ENCODE measurements around the gene GPR137B.
"Not testable (repeated sequence)": the region's sequence is repeated elsewhere in the genome, so short reads cannot be mapped to it uniquely, and the experiment has no call there.

The GPR137B gene

GRCh38 chr1:236161755-236162154, 19.4 kb downstream of the GPR137B start:
- not testable (repeated sequence) for DNase-seq

DNA sequence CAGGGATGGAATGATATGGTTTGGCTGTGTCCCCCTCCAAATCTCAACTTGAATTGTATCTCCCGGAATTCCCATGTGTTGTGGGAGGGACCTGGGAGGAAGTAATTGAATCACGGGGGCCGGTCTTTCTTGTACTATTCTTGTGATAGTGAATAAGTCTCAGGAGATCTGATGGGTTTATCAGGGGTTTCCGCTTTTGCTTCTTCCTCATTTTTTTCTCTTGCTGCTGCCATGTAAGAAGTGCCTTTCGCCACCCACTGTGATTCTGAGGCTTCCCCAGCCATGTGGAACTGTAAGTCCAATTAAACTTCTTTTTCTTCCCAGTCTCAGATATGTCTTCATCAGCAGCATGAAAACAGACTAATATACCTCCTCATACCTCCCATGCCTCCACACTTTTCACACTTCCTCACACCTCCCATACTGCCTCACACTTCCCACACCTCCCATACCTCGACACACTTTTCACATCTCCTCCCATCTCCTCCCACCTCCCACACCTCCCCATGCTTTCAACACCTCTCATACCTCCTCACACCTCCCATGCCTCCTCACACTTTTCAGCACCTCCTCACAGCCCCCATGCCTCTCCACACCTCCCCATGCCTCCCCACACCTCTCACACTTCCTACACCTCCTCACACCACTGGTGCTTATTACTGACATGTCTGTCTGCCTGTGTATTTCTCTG, 21.3 kb downstream of the GPR137B start:
- DNase-seq, result no peak

DNA sequence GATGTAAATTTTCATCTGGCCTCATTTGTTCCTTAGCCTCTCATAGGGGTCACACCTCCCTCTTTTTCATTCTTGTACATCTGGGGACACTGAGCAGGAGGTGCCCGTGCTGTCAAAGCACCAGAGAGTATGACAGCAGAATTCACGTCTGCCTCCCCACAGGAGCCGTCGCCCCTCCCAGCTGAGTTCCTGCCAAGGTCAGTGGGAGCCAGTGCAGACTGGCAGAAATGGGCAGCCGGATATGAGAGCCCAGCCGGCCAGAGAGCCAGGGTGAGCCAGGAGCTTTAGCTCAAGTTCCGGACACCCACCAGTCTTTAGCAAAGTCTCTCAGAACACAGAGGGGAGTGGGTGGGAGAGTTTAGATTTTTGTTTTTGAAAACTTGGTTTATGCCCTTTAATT, 21.9 kb downstream of the GPR137B start:
- no peak for DNase-seq

DNA sequence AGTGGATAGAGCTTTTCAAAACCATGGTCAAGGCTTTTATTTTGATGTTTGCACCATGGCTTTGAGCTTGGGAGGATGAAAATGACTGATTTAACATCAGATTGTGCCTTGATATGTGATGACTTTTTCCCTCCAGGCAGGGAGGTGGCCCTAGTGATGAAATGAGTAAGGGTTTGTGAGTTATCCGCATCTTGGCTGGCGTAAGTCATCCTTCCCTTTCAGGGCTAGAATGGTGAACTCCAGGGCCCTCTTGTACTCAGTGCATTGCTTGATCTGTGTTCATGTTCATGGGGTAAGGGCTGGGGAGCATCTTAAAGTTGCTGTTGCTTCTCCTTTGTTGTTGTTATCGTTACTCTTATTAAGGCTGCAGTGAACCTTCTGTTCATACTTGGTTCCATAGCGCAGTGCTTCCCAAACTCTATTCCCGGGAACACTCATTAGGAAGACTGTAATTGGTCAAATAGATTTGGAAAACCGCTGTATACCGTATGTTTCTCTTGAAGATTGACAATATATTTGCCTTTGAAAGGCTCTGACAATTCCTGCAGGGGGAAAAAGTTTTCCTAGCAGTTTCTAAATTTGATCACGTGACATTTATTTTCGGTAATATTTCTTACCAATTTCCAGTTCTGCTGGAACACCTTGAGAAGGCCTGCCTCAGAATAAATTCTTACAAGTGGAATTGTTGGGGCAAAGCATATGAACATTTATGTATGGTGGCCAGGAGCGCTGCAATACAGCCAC, 23.1 kb downstream of the GPR137B start:
- no peak for DNase-seq

- no peak for DNase-seq
These were observed 23.7 kb downstream of the GPR137B start for GRCh38 chr1:236166041-236166440.

DNA sequence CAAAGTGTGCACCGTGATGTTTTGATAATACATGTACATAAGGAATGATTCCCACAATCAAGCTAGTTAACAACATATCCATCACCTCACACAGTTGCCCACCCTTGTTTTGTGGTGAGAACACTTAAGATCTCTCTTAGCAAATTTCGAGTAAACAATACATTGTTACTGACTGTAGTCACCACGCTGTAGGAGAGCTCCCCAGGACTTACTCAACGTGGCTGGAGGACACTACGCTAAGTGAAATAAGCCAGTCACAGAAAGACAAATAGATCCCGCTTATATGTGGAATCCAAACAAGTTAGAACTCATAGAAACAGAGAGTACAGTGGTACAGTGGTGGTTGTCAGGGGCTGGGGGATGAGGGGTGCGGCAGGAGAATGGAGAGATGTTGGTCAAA, 24.8 kb downstream of the GPR137B start:
- DNase-seq, result no peak

GRCh38 chr1:236167578-236167977, 25.2 kb downstream of the GPR137B start:
- no peak for DNase-seq

GRCh38 chr1:236168716-236169429, 26.5 kb downstream of the GPR137B start:
- no peak for DNase-seq

DNA sequence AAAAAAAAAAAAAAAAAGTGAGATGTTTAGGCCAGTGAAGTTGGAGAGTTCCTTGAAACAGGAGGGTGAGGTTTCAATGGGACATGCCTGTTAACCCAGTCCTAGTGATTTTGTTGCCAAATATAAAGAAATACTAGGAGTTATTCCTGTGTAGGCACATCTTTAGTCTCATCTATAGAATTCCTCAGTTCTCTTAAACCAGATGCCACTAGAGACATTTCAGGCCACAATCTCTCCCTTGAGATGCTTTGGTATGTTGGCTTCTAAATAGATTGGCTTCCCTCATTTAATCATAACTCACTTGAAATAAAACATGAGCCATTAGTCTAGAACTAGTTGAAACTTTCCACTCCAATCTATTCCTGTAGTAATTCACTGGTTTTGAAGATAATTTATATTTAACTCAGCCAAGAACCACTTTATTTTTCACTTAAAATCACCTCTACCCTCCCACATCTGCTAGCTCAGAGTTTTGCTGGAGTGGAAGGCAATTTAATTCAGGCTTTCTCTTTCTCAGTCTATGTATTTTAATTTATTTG, 29.8 kb downstream of the GPR137B start:
- no peak for DNase-seq

- DNase-seq, result no peak
These were observed 30.9 kb downstream of the GPR137B start for GRCh38 chr1:236173174-236173767.

DNA sequence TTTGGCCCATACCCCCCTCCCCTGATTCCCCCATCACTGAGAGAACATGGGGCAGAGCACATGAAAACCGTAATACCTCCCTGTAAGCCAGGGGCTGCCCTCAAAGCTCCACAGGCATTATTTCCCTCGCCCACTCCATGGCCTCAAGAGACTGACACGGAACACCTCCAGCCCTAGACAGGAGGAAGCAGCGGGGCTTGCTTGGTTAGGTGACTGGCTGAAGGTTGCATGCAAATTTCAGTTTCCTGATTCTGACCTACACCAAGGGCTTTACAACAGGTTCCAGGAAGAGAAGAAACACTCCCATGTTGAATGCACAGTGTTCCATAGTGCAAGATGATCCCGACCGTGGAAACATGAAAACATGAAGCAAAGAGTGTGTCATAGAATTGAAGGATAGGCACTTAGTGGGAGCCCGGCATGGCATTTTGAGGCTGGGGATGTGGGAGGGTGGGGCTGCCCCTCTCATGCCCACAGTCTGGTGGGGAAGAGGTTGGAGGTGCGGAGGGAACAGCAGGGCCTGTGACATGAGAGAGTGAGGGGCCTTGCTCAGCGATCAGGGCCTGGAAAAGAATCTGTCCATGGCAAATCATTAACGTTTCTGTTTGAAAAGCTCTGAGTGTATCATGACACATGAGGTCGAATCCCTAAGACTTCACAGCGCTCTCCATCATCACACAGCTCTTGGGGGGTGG, 33.5 kb downstream of the GPR137B start:
- DNase-seq, result no peak

GRCh38 chr1:236176337-236177336, 34.3 kb downstream of the GPR137B start:
- no peak for DNase-seq

DNA sequence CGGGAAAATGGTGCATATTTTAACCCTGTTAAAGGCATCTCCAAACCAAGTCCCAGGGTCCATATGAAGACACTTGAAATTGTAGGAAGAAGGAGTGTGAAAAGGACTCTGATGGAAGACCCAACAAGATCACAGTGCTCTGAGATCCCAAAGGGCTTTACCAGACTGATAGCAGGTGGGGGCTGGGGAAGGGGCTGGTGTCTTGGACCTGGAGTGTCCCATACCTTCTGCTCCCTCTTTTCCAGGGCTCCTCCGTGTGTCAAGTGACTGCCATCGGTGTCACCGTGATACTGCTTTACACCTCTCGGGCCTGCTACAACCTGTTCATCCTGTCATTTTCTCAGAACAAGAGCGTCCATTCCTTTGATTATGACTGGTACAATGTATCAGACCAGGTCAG, 37.3 kb downstream of the GPR137B start:
- no peak for DNase-seq

DNA sequence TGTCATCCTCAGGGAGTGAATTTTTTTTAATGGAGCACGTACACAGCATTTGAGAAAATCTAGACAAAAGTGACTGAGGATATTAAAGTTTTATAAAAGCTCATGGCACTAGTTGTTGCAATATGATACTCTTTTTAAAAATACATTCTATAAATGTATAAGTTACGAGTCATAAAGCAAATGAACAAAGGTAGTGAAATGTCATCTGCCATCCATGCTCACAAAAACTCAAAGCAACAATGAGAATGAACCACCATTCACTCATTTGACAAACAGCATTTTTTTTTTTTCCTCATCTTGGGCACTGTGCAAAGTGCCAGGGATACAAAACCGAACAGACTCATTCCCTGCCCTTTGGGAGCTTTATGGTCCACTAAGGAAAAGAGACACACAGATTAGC, 38.7 kb downstream of the GPR137B start:
- no peak for DNase-seq

DNA sequence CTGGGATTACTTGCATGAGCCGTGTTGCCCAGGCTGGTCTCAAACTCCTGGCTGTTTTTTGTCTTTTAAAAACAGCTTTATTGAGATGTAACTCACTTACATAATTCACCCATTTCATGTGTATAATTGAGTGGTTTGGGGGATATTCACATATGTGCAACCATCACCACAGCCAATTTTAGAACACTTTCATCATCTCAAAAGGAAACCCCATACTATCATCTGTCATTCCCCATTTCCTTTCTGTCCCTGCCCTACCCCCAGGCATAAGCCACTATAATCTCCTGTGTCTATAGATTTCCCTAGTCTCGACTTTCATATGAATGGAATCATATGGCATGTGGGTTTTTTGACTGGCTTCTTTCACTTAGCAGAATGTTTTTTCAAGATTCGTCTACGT, 43.3 kb downstream of the GPR137B start:
- DNase-seq, result peak; percentile 30

DNA sequence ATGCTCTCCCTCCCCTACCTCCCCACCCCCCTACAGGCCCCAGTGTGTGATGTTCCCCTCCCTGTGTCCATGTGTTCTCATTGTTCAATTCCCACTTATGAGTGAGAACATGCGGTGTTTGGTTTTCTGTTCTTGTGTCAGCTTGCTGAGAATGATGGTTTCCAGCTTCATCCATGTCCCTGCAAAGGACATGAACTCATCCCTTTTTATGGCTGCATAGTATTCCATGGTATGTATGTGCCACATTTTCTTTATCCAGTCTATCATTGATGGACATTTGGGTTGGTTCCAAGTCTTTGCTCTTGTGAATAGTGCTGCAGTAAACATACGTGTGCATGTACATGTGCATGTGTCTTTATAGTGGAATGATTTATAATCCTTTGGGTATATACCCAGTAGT, 44.1 kb downstream of the GPR137B start:
- not testable (repeated sequence) for DNase-seq

DNA sequence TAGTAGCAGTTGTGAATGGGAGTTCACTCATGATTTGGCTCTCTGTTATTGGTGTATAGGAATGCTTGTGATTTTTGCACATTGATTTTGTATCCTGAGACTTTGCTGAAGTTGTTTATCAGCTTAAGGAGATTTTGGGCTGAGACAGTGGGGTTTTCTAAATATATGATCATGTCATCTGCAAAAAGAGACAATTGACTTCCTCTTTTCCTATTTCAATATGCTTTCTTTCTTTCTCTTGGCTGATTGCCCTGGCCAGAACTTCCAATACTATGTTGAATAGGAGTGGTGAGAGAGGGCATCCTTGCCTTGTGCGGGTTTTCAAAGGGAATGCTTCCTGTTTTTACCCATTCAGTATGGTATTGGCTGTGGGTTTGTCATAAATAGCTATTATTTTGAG, 45.7 kb downstream of the GPR137B start:
- not testable (repeated sequence) for DNase-seq

DNA sequence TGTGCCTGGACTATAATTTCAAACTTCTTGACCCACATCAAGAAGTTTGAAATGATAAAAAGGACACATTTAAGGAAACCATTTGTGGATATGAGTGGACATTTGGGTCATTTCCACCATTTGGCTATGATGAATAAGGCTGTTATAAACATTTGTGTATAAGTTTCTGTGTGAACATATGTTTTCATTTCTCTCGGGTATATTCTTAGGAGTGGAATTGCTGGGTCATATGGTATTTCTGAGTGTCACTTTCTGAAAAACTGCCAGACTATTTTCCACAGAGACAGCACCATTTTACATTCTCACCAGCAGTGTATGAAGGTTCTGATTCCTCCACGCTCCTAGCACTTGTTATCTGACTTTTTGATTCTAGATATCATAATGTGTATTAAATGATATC, 50.8 kb downstream of the GPR137B start:
- no peak for DNase-seq

DNA sequence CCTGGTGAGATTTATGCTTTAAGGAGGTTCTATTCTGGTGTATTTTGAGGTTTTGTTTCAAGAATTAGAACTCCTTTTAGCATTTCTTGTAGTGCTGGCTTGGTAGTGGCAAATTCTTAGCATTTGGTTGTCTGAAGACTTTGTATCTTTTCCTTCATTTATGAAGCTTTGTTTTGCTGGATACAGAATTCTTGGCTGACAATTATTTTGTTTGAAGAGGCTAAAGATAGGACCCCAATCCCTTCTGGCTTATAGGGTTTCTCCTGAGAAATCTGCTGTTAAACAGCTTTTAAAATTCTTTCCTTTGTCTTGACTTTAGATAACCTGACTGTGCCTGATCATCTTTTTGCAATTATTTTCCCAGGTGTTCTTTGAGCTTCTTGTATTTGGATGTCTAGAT, 58.6 kb downstream of the GPR137B start:
- DNase-seq, result no peak

DNA sequence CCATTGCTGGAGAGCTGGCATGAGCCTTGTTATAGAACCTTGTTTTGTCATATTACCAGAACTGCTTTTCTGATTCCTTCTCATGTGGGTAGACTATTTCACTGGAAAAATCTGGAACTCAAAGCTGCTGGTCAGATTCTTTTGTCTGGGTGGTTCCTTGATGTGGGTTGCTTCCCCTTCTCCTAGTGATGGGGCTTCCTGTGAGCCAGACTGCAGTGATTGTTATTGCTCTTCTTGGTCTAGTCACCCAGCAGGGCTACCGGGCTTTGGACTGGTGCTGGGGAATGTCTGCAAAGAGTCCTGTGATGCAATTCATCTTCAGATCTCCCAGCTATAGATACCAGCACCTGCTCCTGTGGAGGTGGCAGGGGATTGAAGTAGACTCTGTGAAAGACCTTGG, 59.4 kb downstream of the GPR137B start:
- DNase-seq, result no peak

DNA sequence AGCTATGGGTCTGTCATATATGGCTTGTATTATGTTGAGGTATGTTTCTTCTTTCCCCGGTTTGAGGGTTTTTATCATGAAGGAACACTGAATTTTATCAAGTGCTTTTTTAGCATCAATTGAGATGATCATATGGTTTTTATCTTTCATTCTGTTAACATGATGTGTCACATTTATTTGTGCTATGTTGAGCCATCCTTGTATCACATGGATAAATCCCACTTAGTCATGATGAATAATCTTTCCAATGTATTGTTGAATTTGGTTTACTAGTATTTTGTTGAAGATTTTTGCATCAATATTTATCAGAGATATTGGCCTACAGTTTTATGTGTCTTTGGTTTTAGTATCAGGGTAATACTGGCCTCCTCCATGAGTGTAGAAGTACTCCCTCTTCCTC, 61.7 kb downstream of the GPR137B start:
- no peak for DNase-seq

All from GF-D8 (cell line).